ENCODE measurements around the gene GRM4.

DNA sequence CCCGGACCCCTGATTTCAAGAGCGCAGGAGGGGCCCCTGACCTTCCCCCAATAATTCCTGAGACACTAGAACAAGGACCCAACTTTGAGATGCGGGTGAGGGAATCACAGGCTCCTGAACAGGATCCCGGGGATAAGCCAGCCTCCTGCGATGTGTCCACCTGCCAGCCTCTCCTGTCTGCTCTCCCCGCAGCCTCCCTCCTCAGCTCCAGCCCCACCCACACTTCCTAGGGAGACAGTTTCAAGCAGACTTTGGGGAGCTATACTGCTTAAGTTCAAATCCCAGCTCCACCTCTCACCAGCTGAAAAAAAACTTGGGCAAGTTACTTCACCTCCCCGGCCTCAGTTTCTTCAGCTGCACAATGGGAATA is 50.8 kb downstream of the GRM4 start:
- TF ChIP-seq, protein P1, sequence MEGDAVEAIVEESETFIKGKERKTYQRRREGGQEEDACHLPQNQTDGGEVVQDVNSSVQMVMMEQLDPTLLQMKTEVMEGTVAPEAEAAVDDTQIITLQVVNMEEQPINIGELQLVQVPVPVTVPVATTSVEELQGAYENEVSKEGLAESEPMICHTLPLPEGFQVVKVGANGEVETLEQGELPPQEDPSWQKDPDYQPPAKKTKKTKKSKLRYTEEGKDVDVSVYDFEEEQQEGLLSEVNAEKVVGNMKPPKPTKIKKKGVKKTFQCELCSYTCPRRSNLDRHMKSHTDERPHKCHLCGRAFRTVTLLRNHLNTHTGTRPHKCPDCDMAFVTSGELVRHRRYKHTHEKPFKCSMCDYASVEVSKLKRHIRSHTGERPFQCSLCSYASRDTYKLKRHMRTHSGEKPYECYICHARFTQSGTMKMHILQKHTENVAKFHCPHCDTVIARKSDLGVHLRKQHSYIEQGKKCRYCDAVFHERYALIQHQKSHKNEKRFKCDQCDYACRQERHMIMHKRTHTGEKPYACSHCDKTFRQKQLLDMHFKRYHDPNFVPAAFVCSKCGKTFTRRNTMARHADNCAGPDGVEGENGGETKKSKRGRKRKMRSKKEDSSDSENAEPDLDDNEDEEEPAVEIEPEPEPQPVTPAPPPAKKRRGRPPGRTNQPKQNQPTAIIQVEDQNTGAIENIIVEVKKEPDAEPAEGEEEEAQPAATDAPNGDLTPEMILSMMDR (IDR thresholded peaks at IDR 0.05; ENCODE audit: low read depth, low read length), result no peak
- TF ChIP-seq POLR2A (IDR thresholded peaks at IDR 0.05; ENCODE audit: extremely low read depth, insufficient read length), result no peak

Data from NB4 (cell line).